HG03521 (cell line): Measurements from ENCODE around the gene MAG.
"Not testable (repeated sequence)": the region's sequence is repeated elsewhere in the genome, so short reads cannot be mapped to it uniquely, and the experiment has no call there.

Experiments
- ATAC-seq: cut with Tn5 transposase; IDR thresholded peaks from one replicate; pipeline ENCODE4 v1.9.1; 2021; ENCODE audit warnings: mild to moderate bottlenecking, moderate library complexity; ENCODE audit not compliant: unreplicated experiment

MAG gene

DNA sequence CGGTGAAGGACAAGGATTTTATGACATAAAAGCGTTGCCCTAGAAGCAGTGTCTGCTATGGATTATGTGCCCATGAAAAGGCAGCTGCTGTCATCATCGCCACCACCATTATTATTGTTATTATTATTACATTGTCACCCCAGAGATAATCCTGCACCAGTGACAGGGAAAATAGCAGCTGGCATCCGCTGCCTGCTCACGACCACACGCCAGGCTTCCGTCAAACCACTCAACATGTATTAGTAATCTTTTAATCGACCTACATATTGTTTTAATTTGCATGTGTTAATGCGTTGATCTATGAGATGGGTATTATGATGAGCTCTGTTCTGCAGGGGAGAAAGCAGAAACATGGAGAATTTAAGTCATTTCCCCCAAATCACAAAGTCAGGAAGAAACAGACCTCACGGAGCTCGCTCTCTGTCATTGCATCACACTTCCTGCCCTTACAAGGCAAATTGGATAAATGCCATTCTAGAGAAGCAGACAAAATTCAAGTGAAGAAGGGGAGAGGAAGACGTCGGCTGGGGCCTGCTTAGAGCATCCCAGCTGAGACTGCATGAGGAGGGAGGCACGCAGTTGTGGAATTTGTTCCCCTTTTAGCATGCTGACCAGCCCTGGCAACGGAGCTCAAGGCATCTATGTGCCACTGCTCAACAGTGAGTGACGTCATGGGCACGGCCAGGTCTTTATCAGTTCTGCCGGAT lies 66.1 kb downstream of the MAG start, which contains the start of gene FFAR3:
TSS of gene FFAR3 (plus strand) at position 594 of the 707 bp plus-strand sequence. CDS start 431 bp downstream, outside the sequence.
- no peak for ATAC-seq

DNA sequence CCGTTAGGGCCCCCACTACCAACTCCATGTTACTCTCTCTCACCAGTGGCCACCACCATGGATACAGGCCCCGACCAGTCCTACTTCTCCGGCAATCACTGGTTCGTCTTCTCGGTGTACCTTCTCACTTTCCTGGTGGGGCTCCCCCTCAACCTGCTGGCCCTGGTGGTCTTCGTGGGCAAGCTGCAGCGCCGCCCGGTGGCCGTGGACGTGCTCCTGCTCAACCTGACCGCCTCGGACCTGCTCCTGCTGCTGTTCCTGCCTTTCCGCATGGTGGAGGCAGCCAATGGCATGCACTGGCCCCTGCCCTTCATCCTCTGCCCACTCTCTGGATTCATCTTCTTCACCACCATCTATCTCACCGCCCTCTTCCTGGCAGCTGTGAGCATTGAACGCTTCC lies 66.9 kb downstream of the MAG start:
- not testable (repeated sequence) for ATAC-seq

DNA sequence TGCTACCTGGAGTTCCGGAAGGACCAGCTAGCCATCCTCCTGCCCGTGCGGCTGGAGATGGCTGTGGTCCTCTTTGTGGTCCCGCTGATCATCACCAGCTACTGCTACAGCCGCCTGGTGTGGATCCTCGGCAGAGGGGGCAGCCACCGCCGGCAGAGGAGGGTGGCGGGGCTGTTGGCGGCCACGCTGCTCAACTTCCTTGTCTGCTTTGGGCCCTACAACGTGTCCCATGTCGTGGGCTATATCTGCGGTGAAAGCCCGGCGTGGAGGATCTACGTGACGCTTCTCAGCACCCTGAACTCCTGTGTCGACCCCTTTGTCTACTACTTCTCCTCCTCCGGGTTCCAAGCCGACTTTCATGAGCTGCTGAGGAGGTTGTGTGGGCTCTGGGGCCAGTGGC lies 67.4 kb downstream of the MAG start:
- ATAC-seq = not testable (repeated sequence)

DNA sequence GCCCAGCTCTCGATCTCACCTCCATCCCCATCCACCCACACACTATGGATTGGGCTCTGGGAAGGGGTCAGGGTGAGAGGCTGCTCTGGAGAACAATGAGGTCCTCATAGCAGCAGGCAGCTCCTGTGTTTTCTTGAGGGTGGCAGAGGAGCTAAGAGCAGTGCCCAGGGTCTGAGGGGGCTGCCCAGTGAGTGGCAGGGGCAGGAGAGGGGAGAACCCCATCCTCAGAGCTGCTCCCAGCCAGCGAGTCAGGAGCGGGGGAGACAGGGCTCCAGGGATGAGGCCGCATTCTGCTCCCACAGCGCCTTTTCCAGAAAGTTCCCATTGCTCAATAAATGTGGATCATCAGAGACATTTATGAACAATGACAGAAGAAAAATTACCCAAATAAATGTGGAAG lies 68.1 kb downstream of the MAG start:
- ATAC-seq = not testable (repeated sequence)

DNA sequence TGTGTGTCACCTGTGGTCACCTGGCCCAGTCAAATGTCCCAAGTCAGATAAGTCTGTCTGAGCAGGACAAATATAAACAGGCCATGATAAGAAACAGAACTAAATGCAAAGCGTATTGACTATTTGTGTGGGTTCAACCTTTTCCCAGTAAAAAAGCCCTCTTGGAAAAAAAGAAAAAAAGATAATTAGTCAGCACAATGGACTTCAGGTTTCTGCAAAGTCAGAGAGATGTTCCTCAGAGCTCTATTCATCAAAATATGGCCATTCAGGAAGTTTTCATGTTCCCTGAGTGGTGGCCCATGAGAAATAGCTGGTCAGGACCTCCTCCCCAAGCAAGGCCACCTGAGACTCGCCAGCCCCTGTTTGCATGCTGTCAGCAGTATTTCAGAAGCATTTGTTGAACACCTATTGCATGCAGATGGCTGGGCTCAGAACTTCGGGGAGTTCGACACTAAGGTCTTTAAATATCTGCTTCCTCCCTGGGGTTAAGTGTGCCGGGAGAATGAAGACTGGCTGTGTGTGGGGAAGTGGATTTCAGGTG lies 69.0 kb downstream of the MAG start:
- ATAC-seq = no peak

DNA sequence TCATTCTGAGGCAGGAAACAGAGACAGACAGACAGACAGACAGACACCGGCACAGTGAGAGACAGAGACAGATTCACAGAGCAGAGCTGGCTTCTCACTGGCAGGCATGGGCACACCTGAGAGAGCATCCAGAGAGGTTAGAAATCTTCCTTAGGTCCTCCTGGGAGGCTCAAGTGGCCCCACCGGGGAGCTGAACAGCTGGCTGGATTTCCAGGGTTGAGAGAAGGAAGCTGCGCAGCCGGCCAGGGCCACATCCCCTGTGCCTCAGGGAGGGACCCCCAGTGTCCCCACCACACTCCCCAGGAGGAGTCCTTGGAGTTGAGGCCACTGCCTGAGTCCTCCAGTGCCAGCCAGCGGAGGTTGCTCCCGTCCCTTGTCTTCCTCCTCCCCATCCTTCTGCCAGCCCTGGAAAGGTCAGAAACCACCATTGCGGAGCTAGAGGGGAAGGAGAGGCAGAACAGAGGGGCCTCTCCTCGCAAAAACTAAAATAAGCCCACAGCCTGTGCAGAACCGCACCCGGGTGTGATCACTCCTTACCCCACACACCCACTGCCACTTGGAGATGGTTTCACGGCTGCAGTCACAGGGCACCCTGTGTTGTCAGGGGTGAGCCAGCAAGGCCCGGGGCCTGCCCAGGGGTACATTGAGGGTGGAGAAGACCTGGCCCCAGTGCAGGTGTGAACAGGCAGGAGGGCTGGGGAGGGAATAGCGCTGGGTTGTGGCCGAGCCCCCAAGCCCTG lies 70.5 kb downstream of the MAG start:
- ATAC-seq = no peak

DNA sequence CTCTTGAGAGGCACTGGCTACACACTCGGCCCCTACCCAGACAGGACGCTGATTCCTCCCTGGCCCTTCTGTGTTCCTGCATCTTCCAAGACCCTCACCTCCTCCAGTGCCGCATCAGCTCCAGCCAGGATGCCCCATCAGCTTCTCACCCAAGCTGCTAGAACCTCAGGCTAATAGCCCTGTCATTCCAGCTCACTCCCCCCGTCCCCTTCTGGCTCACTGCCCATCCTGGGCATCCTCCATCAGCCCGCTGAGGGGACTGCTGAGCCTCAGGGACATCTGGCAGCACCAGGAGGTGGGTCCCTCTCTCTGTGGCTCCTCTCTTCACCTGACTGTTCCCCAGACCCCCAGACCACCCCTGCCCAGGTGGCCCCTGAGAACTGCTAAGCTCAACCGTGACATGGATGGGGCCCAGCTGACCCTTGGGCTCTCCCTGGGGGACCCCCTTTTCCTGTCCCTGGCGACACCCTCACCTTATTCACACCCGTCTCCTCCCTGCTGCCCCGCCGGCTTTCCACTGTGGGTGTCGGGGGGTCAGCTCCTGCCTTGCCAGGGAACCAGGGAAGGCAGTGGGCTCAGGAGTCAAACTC lies 71.1 kb downstream of the MAG start:
- ATAC-seq = no peak
